Activated CD4-positive, alpha-beta T cell treated with anti-CD3 and anti-CD28 coated beads, Interleukin-2, amount 50 U/mL, for 24 hours (primary cell): ENCODE data around the gene LRPAP1.

Source experiments
- DNase-seq, 2 donors: peaks; one replicate each; pipeline ENCODE4 v3.0.0-alpha.2; 2020; ENCODE audit warnings: low read depth in 1 of 2, low spot score in 1 of 2

The LRPAP1 gene

DNA sequence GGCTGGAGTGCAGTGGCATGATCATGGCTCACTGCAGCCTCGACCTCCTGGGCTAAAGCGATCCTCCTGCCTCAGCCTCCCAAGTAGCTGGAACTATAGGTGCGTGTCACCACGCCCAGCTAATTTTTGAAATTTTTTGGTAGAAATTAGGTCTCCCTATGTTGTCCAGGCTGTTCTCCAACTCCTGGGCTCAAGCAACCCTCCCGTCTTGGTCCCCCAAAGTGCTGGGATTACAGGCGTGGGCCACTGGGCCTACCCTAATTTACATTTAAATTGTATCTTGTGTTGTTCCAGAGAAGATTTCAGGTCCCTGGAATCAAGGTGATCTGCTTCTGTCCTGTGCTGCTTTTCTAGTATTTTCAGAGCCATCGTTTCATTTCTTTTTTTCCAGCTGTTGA, 1.2 kb upstream of the LRPAP1 start:
- no peak for DNase-seq

DNA sequence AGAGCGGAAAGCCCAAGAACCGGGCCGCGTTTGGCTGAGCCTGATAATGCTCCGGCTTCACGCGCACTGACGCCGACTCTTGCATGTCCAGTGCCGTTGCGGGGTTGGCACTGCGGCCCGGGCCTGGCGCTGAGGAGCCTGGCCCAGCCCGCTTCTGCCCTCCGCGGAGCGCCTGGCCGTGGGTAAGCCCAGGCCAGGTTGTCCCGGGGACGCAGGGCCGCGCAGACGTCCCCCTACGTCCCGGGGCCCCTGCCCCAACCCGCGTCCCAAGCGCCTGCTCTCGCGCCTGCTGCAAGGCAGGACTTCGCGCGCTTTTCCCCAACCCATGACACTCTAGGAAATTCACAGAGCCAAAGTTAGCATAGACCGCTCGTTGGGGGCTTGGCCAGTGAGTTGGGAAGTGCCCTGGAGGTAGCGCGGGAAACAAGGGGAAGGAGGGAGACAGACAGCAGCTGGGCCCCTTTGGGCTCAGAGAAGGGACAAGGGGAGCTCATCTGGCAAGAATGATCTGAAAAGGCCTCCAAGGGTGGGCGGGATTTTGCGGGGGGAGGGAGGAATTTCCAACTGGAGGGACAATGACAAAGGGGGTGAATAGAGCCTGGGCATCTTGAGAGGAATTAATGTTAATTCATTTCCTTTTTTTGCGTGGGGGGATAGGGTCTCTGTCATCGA, 665 bp upstream of the LRPAP1 start:
- DNase-seq, result no peak

DNA sequence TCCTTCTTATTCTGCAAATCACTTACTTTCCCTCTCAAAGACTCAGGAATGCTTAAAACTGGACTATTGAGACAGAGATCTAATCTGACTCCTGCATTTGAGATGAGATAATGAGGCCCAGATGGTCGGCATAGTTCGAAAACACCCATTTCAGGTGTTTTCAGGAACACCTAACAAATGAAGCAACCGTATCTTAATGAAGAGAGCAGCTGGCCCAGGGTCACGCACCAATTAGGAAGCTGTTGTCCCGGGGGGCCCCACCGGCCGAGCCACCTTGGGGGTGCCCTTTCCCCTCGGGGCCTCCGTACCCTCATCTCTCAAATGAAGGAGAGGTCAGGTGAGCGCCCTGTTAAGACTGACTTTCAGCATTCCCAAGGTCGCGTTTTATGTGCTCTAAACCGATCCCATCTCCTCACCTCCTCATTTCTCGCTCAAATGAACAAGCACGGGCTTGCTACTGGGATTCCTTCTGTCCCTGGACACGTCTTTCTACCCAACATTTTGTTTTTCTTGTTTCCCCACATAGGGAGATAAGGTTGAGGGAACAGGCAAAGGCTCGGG, 824 bp downstream of the LRPAP1 start:
- no peak for DNase-seq

DNA sequence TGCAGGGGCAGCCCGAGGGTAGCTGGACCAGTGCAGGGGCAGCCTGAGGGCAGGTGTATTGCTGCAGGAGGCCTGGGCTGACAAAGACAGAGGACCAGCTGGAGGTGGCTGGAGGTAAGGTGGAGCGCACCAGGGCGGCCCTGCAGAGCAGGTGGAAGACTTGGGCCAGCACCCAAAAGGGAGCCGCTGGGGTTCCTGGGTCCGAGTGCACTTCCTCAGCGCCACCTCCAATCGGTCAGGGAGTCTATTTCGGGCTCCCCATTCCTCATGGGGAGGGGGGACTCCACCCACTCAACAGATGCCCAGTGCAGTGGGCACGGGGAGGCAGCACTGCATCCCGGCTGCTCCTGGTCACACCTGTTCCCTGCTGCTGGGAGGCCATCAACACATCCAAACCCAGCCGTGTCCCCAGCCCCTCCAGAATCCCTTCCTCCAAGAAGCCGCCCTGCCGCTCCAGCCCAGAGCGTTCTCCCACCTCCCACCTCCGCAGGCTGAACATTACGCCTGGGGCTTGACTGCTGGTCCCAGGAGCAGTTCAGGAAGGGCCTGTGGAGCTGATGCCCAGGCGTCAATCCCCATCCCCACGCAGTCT, 1.5 kb downstream of the LRPAP1 start:
- no peak for DNase-seq

DNA sequence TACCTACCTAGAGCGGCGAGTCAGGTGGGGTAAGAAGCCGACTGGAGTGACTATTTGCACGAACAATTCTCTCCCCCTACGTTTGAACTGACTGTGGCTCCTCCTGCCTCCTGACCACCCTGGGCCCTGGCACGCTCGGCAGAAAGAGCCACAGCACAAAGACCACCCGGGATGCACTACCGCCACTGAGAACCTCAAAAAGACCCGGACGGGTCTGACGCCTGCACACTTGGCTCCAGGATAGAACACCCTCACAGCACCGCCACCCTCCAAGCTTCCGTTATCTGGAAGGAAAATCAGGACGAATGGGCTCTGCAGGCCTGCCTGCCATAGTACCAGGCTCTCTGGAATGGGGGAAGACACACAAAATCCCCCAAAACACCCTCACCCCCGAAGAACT, 2.2 kb downstream of the LRPAP1 start:
- DNase-seq, result no peak

DNA sequence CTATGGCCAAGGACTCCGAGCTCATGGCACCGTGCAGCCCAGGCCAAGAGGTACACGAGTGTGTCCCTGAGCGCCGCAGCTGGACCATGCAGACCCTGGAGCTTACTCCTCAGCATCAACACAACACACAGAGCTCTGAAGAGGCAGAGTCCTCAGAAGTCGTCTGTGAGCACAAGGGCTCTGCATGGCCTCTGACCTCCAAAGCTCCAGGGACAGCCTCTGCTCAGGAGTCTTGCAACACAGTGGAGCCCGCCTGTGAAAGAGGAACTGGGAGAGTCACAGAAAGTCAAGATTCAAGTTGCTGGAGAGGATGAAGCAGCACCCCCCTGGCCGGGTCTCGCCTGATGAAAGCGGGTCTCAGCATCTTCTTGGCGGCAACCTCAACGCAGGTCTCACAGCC, 2.9 kb downstream of the LRPAP1 start:
- no peak for DNase-seq

DNA sequence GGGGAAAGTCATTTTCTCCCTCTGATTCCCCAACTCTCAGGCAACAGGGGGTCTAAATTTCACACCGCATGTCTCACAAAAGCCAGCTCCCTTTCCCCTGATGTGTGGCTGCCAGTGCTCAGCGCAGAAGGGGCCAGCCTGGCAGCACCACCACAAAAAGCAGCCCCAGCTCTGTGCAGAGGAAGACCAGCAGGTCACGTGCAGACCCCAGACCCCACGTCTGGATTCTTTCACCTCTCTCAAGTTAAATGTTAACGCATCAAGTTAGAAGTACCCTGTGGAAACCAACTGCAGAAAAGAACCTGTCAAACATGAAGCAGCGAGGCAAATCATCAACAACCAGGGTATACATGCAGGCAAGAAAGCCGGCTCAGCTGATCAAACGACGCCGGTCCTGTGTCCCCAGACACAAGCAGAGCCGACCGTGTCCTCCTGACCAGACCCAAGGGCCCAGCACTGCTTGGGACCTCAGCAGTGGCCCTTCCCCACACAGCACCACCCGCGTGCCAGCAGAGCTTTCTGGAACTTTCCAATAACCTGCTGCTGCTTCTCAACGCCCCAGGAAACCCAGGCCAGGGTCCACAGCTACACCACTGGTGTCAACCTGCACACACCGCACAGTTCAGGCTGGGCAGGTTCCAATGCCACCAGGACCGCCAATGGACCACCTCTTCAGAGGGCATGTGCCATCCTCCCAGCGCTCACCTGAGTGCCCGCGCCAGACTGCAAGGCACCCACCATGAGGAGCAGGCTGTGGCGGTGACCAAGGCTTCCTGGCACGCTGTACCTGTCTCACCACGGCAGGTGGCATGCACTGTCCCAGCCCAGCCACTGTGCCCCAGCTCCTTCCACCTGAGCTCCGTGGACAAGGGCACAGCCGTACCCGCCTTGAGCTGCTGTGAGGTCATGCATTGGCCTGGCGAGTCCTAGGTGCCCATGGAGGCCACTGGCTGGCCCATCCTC, 4.0 kb downstream of the LRPAP1 start:
- DNase-seq, result no peak

DNA sequence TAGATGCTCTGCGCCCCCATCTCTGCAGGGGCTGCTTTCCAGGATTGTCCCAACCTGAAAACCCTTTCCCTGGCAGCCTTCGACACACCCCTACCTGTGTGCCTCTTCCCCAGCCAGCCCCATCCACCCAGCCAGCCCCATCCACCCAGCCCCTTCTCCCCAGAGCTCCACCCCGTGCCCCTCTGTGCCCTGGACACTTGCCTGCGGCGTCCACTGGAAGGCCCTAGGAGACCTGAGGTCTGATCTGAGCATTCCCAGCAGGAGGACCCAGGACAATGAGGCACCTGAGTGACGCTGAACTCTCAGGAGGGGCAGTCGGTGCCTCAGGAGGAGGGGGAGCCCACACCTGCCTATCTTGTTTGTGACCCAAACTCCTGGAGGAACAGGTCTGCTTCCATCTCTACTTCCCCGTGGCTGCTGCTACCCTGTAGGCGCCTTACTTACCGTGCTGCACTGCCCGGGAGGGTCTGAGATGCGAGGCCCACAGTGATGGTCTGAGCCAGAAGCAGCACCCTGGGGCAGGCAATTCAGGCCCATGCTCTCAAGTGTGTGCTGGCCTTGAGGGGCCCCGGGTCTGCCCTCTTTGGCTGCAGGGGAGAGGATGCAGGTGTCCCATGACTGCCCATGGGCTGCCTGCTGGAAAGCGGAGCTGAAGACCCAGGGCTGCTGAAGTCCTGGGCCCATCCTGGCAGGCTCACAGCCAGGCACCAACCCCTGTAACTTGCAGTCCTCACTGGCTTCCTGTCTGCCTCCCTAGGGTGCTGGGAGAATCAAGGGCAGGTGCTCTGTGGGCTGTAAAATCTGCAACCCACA, 4.9 kb downstream of the LRPAP1 start:
- DNase-seq, result no peak

DNA sequence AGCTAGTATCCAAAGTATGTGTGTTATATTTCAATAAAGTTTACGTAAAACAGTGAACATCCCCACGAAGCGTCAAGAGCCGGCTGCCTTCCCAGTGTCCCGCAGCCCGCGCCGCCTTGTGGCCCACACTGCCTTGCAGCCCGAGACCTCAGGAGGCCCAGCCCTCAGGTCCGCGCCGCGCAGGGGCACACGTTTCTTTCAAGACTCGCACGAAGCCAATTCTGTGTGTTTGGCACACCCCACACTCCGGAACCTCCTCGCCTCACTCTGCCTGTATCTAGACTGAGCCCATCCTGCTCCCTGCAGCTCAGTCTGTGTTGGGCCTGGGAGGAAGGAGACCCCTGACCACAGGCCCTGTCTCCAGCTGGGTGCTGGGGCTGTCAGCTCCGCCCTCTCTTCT, 5.8 kb downstream of the LRPAP1 start:
- no peak for DNase-seq

DNA sequence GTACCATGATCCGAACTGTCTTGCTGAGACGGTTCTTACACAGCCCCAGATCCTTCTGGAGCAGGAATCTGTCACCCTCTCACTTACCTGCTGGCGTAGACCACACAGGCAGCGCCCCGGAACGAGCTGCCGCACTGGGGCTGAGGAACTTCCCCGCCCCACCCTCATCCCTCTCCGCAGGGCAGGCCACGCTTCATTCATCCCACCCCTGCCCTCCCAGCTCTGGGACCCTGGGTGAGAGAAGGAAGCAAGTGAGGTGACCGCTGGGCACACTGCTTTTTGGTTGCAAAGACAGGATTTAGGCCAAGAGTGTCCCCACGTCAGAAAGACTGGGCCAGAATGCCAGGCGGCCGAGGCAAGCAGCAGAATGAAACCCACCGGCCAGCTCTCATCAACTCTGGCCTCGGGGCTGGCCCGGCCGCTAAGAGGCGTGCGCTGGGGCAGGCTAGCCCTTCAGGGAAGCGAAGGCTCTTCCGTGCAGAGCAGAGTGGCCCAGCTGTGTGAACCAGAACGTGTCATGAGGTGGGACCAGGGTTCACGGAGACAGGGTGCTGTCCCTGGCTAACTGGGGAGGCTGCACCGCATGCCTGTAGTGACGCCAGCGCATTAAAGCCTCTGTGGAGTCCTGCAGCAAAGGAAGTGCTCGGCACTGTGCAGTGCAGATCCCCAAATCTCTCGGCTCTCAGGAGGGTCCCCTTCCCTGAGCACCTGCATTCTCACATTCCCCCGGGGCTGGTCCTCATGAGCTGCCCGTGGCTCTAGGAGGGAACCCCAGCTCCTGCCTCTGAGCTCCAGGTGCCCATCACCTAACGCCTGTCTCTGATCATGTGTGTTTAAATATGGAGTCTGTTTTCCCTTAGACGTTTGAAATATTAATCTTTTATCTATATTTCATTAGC, 6.4 kb downstream of the LRPAP1 start:
- DNase-seq, result no peak

DNA sequence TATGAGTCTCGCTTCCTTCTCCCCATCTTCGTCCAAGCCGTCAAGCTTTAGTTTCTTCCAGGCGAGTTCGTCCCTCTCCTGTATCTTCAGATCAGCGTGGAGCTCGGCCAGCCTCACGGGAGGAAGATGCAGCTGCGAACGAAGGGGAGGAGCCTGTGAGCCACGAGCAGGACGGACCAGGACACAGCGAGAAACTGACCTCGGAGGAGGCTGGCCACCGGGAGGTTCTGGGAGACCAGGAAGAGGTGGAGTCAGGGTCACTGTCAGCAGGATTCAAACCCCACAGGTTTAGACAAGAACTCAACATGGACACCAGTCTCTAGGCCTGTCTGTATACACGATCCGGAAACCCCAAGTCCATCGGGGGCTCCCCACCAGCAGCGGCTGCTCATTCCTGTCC, 7.3 kb downstream of the LRPAP1 start:
- DNase-seq, result no peak

DNA sequence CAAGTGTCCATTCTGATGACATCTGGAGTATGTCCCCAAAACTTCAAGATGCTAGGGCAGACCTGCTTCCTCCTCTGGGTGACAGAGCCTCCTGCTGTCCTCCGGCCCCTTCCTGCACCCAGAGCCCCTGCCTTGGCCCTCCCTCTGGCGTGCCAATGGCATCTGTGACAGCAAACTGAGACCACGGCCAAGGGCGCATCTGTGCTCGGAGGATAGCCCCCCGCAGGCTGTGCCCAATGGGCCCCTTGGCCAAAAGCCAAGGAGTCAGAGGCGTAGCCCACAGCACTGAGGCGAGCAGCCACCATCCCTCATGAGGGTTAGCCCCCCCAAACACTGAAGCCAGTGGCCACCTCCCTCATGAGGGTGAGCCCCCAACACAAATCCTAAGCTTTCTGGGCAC, 7.9 kb downstream of the LRPAP1 start:
- no peak for DNase-seq

DNA sequence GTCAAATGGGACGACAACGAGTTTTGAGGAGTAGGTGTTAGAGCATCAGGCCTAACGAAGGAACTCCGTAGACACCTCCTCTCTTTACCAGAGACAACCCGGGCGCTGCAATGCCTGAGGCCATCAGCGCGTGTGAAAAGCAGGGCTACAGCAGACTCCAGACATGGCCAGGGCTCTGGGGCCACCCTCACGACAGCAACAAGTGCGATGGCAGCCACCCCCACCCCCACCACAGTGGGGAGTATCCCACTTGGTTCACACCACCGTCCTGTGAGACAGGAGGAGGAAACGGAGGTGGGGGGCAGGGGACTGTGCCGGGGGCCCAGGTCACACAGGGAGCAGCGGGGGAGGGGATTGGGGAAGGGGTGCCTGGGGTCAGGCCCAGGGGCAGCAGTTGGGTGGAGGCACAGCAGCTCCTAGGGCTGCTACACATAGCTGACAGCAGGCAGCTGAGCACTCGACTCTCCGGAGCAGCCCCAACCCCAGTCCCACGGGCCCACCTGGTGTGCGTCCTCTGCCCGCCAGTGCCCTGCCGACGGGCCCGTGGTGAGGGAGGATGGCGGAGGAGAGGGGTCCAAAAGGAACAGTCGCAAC, 8.5 kb downstream of the LRPAP1 start:
- no peak for DNase-seq

DNA sequence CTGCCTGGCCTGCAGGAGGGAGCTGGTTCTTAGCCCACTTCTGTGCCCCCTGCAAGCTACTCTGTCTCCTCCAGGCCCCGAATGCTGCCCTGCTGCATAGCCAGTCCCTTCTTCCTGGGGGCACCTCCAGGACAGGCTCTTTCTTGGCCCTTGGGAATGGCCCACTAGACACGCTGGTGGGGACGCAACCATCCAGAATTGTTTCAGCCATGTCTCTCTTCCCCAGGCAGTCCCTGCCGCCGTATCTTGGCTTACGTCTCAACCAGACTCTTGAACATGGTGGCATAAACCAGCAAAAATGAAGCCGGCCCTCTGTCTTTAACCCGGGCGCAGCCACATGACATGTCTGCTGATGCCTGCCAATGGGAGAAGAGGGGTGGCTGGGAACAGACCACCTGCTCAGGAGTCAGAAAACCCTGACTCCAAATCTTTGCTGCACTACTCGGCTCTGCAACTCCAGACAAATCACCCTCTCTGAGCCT, 9.0 kb downstream of the LRPAP1 start:
- no peak for DNase-seq

DNA sequence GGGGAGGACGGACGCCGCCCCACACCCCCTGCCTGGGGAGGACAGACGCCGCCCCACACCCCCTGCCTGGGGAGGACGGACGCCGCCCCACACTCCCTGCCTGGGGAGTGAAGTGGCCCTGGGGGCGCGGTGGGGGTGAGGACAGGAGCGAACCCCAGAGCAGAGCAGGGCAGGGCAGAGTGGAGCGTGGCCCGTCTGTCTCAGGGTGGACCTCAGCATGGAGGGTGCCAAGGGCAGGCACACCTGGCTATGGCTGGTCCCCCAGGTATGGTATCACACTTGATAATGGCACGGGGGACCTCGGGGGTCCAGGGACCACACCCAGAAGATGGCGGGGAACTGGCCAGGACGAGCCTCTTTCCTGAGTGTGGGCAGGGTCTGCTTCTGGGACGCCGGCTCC, 9.6 kb downstream of the LRPAP1 start:
- no peak for DNase-seq

DNA sequence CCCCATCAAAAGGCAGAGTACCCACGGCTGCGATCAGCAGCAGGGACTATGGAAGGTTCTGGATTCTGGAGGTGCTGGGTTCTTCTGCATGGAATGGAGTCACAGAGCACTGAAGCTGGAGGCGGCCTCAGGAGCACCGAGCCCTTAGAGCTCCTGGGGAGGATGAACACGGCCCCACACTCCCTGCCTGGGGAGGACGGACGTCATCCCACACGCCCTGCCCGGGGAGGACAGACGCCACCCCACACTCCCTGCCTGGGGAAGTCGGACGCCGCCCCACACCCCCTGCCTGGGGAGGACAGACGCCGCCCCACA, 9.9 kb downstream of the LRPAP1 start:
- DNase-seq, result no peak

DNA sequence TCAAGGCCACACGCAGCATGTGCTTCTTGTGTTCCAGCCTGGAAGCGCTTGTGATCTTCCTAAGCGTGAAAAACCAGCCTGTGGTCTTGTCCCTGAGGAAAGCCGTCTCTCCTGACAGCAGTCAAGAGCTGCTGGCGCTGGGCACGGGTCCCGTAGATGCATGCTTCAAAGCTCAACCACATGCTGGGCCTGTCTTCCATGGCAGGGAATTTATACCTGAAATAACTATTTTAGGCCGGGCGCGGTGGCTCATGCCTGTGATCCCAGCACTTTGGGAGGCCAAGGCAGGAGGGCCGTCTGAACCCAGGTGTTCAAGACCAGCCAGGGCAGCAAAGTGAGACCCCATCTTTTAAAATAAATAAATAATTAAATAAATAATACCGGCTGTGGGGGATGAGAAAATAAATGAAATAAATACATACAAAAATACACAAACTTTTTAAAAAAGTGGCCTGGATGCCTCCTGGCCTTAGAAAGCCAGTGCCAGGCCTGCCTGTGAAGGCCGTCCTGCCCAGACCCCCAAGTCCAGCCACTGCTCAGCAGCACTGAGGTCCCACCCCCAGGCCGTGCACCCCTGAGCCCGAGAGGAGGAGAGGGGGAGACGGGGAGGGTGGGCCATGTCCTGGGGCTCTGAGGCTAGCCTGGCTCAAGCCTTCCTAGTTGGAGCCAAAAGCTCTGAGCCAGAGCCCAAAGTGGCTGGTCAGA, 10.4 kb downstream of the LRPAP1 start:
- no peak for DNase-seq

DNA sequence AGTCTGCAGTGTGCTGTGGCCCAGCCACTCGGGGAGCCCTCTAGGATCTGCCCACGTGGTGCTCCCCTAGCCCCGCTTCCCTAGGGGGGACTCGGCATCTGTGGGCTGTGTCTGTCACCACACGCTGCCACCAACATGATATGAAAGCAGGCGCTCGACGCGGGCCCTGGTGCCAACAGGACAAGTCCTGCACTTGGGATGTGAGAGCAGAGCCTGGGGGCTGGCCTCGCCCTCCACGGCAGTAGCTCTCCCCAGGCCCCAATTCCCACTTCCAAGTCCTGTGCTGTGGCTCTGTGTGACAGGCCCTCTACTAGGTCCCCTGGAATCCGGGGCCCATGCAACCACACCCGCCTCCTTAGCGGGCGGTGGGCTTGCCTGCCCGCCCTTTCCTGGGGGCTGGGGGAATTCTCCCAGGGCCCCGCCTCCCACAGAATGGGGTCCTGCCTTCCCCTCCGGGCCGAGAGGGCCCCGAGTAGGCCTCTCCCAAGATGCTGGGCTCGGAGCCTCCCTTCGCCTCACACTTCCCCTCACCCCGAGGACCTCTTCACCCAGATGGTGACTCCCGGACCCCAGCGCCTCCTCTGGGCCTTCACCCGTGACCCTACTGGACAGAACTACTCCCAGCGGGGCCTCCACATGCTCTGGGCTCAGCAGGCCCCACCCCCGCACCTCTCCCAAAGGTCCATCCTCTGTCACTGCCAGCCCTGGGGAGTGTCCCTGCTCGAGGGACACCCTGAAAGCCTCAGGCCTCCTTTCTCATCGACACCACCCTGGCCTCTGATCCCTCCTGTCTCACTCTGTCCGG, 11.2 kb downstream of the LRPAP1 start:
- DNase-seq, result no peak
